ENCODE data around the gene CA10. TPM values are rescaled to one million over a fixed set of nuclear protein-coding genes. Genes with fewer than 3 reads are reported as not detected.

The CA10 gene
- total RNA-seq, 1 donor from 2014 or later, result 5.0 TPM

DNA sequence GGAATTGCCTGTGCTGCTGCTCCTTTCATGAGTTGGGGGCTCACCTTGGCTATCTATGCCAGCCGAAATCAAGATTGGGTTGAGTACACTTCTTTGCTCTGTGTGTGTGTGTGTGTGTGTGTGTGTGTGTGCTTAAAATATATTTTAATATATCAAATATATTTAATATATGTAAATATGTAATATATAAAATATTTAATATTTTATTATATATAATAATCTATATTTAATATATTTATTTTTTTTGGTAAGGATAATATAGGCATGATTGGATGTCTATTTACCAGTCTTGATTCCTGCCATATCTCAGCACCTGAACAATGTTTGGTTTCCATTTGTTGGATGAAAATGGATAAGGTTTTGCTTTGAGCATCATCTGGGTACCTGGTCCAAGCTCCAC lies 399.3 kb downstream of the CA10 start:
- DNase-seq, result no peak

DNA sequence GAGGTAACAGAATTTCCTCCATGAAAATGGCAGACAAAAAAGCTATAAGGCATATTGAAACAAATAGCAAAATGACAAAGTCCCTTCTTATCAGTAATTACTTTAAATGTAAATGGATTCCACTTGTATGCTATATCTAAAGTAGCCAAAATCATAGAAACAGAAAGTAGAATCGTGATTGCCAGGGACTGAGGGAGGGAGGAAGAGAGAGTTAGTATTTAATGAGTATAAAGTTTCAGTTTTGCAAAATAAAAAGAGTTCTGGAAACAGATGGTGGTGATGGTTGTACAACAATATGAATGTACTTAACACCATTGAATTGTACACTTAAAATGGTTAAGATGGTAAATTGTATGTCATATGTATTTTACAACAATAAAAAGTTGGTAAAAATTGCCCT lies 407.4 kb downstream of the CA10 start:
- DNase-seq, result no peak

DNA sequence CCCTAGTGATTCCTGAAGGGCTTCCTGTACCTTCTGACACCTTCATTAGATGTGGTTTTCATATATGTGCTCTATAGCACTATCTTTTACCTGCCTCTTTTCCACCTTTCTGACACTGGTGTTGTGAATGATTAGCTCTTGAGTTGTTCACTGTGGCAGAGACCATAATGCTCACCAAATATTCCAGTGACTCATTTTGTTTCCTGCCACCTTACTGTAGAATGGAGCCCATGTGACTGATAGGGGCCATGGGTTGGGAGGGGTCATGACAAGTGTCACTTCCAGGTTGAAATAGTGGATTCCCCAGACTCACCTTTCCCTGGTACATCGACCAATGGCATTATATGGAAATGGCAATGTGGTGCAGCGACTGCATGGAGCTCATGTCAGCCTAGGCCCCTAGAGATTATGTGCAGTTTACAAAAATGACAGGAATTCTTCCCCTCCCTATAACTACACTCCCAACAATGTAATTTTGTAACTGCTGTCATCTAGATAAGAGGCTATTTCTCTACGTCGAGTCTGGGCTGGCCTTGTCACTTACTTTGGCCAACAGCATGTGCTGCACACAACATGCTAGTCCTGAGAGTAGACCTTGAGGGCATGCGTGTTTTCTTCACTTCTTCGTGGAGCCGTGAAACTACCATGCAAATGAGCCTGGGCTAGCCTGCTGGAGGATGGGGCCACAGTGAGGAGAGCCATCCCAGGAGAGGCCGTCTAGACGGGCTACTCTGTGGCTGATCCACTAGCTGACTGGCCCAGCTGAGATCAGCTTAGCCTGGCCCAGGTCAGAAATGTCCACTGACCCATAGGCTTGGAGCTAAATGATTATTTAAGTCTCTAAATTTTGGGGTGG lies 409.5 kb downstream of the CA10 start:
- no peak for DNase-seq

DNA sequence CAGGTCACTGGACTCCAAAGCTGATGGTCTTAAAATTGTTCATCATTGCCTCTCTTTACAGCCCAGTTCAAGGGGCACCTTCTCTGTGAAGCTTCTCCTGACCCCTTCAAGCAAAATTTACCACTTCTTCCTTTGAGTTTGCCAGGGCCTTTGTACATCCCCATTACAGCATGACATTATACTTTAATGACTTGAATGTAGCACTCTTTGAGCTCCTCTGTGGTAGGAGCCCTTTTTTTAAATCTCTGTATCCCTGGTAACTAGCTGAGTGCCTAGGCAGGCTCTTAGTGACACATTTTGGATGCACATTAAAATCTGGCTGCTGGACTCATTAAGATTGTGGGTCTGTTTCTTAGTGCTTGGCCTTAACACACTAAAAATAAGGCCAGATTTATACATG lies 412.1 kb downstream of the CA10 start:
- no peak for DNase-seq

DNA sequence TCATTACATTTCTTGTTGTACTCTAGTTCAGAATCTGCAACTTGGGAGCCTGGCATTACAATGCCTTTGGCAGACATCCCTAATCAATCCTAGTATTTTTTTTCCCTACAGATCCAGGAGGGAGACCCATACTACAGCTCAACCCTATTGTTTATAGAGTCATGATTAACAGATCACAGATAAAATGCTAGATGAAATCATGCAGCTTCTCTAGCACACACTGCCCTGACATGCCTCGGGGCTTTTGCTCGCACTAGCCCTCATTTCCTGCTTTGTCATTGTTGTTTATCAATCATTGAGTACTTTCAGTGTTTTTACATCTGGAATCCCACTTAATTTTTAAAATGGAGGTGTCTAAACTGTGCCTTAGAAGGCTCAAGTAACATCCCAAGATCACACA lies 412.5 kb downstream of the CA10 start:
- no peak for DNase-seq

DNA sequence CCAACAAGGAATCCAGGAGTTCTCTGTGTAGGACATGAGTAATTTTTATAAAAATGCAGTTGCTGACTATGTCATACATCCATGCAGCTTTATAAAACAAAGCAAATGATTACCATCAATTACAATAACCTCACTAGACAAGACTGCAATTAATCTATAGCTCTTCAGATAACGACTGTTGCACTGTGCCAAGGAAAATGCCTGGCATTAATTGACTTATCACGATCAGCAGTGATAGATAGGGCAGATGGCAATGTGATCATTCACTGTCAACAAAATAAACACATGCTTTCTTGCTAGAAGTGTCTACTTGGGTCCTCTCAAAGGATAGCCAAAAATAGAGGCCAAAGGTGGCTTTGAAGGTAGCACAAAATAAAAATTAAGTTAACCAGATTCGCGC lies 415.0 kb downstream of the CA10 start:
- no peak for DNase-seq

DNA sequence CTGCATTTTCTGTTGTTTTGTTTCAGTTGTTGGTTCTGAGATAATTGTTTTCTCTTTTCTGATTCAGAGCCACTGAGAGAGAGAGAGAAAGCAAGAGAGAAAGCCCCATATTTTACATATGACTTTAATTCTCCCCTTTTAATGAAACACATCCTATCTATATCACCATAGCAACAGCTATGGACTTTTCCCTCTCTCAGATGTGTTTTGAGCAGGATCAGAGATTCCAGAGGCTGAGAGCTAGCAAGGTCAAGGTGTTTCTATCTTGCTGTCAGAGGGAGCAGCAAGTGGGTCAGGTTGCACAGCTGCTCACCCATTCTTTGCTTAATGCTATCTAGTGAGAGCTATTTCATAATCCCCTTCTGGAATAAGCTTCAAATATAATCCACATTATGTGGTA lies 415.9 kb downstream of the CA10 start:
- no peak for DNase-seq

DNA sequence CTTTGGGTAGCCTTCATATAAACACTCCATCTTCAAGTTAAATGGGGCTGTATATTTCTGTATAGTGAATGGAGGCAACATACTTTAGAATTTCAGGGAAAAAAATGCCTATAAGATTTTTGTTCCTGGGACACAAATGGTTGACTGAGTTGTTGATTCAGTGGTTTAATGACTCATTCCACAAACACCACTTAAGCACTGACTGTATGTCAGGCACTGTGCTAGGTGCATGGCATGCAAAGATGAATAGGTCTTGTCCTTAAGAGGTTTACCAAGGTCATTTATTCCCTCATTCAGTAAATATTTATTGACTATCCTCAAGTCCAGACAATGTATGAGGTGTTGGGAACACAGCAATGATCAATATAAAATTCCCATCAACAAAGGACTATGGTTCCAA lies 417.1 kb downstream of the CA10 start:
- no peak for DNase-seq

DNA sequence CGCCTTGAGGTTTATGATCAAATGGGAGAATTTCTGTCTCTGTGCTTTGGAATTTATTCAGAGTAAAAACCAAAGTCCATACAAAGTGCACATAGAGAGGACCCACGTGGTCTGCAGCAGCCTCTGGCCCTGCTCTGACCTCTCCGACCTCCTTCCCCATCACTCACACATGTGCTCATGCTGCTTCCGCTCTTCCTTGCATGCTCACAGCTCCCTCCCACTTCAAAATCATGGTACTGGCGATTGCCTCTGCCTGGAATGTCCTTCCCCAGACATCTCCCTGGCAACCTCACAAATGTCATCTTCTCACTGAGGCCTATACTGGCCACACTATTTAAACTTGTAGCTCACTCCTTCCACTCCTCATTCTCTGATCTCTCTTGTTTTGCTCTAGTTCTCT lies 418.0 kb downstream of the CA10 start:
- DNase-seq, result no peak

DNA sequence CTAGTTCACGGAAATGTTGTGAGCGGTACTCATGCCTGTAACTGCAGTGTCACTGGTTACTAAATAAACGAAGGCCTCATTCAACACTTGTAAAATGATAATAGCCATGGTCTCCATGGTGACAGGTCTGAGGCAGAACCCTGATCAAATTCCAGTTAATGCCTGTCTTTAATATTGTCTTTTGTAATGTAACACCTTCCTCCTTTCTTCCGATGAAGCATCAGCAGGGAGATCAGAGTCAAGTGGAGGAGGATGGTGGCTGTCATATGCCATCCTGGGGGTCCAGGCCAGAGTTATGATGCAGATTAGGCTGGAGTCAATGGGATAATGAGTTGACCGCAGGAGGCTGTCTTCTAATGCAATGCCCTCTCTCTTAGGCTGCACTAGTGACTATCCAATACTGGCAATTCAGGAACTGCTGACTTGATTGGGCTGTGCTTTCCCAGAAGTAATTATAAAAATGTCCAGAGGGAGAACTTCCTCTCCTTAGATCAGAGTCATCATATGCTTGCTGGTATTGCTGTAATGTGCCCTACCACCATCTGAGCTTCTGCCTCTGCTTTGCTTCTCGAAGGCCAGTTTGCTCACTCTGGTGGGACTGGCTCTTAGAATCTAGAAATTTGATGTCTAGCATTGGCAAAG lies 419.1 kb downstream of the CA10 start:
- DNase-seq, result no peak

DNA sequence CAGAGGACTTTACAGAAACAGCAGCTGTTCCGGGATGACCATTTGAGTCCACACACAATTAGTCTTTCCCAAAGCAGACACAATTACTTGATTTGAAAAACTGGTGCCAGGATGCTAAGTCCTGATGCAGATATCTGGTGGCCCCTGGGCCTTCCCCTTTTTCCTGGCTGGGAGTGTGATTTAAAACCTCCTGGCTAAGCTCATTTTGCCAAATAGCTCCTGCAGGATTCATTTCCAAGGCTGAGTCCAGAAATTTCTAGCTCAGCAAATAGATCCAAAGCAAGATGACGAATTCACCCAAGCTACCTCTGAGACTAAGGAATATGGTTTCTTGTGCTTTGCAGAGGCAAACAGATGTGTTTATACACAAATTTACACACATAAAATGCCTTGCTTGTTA lies 422.2 kb downstream of the CA10 start:
- no peak for DNase-seq

DNA sequence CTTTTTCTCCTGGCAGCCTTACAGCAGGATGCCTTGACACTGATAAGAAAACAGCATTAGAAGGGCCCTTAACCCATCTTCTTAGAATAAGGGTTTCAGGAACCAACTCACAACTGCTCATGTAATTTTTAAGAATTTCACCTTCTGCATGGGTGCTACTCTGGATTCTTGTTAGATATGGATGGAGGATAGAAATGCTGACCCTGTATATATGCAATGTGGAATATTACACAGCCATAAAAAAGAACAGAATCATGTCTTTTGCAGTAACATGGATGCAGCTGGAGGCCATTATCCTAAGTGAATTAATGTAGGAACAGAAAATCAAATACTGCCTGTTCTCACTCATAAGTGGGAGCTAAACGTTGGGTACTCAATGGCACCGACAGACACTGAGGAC lies 423.5 kb downstream of the CA10 start:
- no peak for DNase-seq

DNA sequence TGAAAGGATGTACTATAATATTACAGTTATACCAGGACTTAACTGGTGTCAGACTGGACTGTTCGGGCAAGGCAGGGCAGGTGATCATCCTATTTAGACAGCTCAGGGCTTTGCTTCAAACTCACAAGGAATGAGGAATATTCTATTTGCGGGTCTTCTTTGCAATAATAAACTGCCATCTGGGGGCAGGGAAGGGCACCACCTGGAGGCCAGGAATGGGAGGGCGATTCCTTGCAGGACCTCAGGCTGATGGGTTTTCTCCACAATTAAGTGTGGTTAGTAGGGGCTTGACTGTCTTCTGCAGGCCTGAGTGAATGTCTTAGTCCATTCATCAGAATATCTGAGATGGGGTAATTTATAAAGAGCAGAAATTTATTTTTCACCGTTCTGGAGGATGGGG lies 424.1 kb downstream of the CA10 start:
- DNase-seq, result no peak

DNA sequence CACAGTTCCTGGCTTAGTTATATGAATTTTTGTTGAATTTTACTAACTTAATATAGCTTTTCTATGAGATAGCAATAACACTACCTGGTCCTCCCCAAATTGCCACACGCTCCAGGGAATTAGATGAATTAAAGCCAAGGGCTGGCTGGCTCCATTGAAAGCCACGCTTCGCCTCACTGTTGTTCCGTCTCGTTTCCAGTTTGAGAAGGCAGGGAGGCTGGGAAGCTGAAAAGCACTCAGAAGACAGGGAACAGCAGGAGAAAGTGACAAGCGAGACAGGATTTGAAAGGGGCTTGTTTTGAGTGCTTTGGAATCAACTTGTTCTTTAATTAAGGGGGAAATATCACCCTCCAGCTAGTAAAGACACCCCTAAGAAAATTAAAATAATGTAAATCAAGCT lies 425.3 kb downstream of the CA10 start:
- DNase-seq, result no peak

DNA sequence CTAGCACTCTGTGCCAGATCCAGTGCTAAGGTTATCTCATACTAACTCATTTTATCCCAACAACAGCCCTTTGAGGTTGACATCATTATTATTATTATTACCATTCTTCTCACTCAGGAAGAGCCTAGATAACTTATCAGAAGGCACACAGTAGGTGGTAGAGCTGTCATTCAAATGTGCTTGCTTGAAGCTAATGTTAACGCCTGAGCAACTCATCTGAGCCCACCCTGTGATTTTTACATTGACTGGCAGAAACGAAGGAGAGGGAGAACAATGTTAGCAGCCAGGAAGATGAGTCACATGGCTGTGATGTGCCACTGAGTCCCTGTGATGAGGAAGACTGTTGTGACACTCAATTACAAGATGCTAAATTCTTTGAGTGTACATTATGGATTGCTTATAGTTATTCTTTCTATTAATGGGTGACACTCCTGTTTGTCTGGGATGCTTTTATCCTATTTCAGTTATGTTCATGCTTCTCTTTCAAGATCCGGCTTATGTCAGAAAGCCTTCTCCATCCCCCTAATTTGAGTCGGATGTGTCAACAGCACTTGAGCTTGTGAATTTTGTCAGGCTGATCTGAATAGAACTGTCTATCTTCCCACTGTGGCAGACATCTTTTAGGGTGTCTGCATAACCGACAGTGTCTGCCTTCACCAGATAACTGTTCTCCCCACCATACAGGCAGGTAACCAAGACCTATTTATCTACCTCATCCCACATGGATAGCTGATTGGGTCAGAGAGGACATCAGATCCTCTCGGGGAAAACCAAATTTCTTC lies 426.4 kb downstream of the CA10 start:
- DNase-seq, result no peak

DNA sequence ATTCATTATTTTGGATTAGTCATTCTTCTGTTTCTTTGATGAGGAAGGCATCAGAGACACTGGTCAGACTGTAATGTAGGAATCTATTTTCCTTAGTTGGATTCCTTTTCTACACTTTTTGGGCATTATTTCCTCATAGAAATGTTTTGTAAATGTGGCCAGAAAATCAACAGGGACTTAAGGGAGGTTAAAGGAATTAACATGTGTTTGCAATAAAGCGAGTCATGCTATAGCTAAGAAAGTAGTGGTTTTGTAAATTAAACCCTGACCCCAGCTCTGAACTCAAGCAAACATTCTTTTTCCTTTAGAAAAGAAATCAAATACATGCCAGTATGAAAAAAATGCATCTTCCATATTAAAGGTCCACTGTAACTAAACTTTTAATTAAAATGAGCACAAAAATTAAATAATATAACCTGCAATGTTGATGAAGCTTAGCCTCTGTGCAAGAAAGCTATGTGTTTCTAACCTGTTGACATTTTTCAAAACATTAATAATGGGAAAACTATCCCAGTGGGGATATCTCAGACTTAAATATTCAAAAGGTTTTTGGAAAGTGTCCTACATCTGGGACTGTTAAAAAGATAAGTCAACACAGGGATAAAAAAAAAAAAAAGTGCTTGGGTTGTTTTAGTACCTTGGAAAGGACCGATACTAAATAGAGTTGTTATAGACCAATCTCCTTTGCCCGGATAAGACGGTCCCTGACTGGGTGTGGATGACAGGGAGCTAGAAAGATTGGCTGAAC lies 428.0 kb downstream of the CA10 start:
- no peak for DNase-seq

DNA sequence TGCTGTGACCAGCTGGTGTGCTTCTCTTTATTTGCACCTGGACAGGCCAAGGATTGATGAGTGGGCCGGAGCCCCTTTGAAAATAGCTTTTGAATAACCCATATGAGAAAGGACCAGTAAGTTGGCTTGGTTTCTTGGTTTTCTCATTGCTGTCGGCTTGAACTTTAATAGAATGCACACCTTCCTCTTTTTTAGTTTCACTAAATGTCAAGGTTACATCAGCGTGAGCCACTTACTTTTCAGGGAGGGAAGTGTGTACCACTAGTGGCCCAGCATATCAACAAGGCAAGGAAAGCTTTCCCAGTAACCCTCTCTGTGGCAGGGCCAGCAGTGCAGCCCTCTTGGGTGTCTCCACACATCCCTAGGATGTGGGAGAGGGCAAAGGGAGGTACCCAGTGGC lies 433.3 kb downstream of the CA10 start:
- DNase-seq, result no peak

DNA sequence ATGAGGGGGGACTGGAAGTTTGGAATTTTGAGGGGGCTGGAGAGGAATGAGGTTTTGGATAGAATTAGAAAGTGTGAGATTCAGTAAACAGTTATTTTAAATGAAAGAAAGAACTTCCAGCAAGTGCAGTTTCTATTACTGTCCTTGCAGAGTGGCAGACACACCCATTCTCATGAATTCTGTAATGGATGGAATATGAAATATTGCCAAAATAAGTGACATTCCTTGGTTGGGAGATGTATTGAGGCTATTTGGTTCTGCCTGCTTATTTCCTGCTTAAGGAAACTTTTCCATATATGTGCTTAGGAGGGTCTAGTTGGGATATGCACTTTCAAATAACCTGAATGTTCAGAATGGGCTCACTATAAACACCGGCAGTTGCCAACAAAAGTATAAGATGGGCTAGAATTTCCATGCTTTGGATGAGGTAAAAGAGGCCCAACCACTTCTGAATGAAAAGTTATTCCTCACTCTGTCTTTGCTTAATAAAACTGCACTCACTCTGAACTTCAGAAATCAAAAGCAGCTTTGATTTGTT lies 434.4 kb downstream of the CA10 start:
- DNase-seq, result no peak

DNA sequence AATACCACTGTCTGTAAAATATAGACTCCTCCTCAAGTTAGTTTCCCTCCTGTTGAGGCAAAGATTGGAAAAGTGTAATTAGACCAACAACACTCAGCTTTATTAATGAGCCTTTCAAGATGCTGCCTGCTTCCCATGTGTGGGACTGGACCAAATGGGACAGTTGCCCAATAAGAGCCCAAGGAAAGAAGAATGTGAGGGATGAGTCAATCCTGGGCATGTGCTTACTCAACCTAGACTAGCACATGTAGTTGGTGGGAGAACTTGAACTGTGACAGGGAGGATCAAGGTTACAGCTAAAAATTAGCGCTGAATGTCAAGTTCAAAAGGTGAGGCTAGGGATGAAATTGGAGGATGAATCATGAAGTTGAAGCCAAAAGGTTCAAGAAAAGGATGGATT lies 435.5 kb downstream of the CA10 start:
- no peak for DNase-seq

DNA sequence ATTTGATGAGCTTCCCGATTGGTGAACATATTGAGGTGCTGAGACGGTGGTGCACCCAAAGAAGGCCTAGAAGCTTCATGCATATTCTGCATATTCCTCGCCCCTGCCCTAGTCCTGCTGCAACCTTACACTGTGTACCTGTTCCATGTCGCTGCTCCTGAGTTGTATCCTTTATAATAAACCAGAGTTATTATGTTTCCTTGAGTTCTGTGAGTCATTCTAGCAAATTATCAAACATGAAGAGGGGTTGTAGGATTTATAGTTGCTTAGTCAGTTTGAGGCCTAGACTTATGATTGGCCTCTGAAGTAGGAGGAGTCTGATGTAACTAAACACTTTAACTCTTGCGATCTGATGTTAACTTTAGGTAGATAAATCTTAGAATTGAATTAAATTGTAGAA lies 436.8 kb downstream of the CA10 start:
- DNase-seq, result no peak

DNA sequence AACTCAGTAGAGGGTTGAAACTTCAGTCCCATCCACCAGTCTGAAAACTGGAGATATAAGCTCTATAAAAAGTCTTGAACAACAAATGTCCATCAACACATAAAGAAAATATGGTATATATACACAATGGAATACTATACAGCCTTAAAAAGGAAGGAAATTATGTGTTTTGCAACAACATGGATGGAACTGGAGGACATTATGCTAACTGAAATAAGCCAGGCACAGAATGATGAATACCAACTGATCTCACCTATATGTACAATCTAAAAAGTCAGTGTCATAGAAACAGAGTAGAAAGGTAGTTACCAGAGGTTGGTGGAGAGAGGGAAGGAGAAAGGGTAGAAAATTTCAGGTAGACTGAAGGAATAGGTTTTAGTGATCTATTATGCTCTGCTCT lies 438.1 kb downstream of the CA10 start:
- no peak for DNase-seq

DNA sequence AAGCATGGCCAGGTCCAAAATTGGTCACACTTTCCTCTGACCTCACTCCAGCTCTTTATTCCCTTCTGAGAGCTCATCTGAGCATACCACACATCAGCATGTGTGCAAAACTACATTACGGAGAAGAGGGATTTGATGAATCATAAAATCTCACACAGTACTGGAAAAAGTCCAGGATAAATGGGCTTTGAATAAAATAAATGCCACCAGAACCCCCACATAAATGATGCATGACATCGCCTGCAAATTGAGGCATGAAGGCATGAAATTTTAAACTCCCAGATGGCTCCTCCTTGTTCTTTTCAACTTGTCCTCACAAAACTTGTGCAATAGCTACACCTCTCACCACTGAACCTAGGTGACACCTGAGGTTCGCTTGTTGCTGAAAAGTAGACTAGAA lies 439.5 kb downstream of the CA10 start:
- no peak for DNase-seq

All from occipital lobe (tissue), 2 donors.